HG02981 (cell line): Measurements from ENCODE around the gene PLVAP.

ENCODE experiments used
- ATAC-seq: cut with Tn5 transposase; IDR thresholded peaks from one replicate; pipeline ENCODE4 v1.9.1; 2021; ENCODE audit warnings: mild to moderate bottlenecking, moderate library complexity; ENCODE audit not compliant: unreplicated experiment

Gene PLVAP

GRCh38 chr19:17336872-17337674 is 40.1 kb downstream of the PLVAP start, which contains the start of gene GTPBP3:
Gene GTPBP3, plus strand, starts transcription at chr19:17337553. Its CDS starts 59 bp downstream, at chr19:17337612.
- ATAC-seq: peak; percentile 78

- no peak for ATAC-seq
These were observed 41.6 kb downstream of the PLVAP start for GRCh38 chr19:17335575-17335974.

GRCh38 chr19:17334414-17335409 is 42.4 kb downstream of the PLVAP start, which contains the start of gene ANO8:
Gene ANO8, minus strand, starts transcription at chr19:17334855. Its CDS starts 185 bp downstream, at chr19:17334670.
- ATAC-seq: peak; percentile 45

- no peak for ATAC-seq
These were observed 43.3 kb downstream of the PLVAP start for GRCh38 chr19:17333611-17334413.

- no peak for ATAC-seq
These were observed 44.2 kb downstream of the PLVAP start for GRCh38 chr19:17332677-17333581.

- ATAC-seq: no peak
These were observed 44.8 kb downstream of the PLVAP start for GRCh38 chr19:17332360-17332676.

- ATAC-seq: no peak
These were observed 46.0 kb downstream of the PLVAP start for GRCh38 chr19:17331045-17331558.

- no peak for ATAC-seq
These were observed 46.7 kb downstream of the PLVAP start for GRCh38 chr19:17330262-17331044.

- ATAC-seq: no peak
These were observed 47.5 kb downstream of the PLVAP start for GRCh38 chr19:17329366-17330261.

- no peak for ATAC-seq
These were observed 48.4 kb downstream of the PLVAP start for GRCh38 chr19:17328517-17329365.

GRCh38 chr19:17327654-17328516 is 49.3 kb downstream of the PLVAP start:
- no peak for ATAC-seq

GRCh38 chr19:17327068-17327653 is 50.0 kb downstream of the PLVAP start:
- no peak for ATAC-seq

GRCh38 chr19:17326595-17326966 is 50.6 kb downstream of the PLVAP start:
- no peak for ATAC-seq

- no peak for ATAC-seq
These were observed 51.1 kb downstream of the PLVAP start for GRCh38 chr19:17325881-17326594.

- no peak for ATAC-seq
These were observed 52.0 kb downstream of the PLVAP start for GRCh38 chr19:17325133-17325532.
